KMS-11 (cell line): ENCODE results near the gene NMB.

Source experiments
- H2AFZ ChIP-seq: fragments of 200-600 bp; sonication (generic); 2 replicates; pipeline ENCODE4 v1.6.1; 2016; ENCODE audit warnings: antibody characterized with exemption, mixed run types, low read depth
- H3K27ac ChIP-seq: fragments of 200-600 bp; sonication (generic); 2 replicates; pipeline ENCODE4 v1.6.1; 2016; ENCODE audit warnings: mild to moderate bottlenecking, mixed run types
- H3K27me3 ChIP-seq: fragments of 200-600 bp; sonication (generic); 2 replicates; pipeline ENCODE4 v1.6.1; 2017; ENCODE audit warnings: mild to moderate bottlenecking, low read depth, mixed run types, moderate library complexity; ENCODE audit not compliant: insufficient read depth
- H3K36me3 ChIP-seq: fragments of 200-600 bp; sonication (generic); 2 replicates; pipeline ENCODE4 v1.6.1; 2017; ENCODE audit warnings: mild to moderate bottlenecking, mixed run types; ENCODE audit not compliant: insufficient read depth
- H3K4me1 ChIP-seq: fragments of 200-600 bp; sonication (generic); 2 replicates; pipeline ENCODE4 v1.6.1; 2016; ENCODE audit warnings: mild to moderate bottlenecking, low read depth, mixed run types; ENCODE audit not compliant: poor library complexity, severe bottlenecking
- H3K4me2 ChIP-seq: fragments of 200-600 bp; sonication (generic); 2 replicates; pipeline ENCODE4 v1.7.0; 2016; ENCODE audit warnings: mild to moderate bottlenecking, mixed run types
- H3K4me3 ChIP-seq: fragments of 200-600 bp; sonication (generic); IDR thresholded peaks from 2 replicates; pipeline ENCODE4 v1.6.1; 2017; ENCODE audit warnings: low read depth, low read length, mixed read lengths; ENCODE audit not compliant: insufficient read depth
- H3K79me2 ChIP-seq: fragments of 200-600 bp; sonication (generic); 2 replicates; pipeline ENCODE4 v1.6.1; 2016; ENCODE audit warnings: low read depth, mixed run types; ENCODE audit not compliant: insufficient read depth
- H3K9ac ChIP-seq: fragments of 200-600 bp; sonication (generic); 2 replicates; pipeline ENCODE4 v1.6.1; 2016; ENCODE audit warnings: mild to moderate bottlenecking, mixed run types
- H4K20me1 ChIP-seq: fragments of 200-600 bp; sonication (generic); 2 replicates; pipeline ENCODE4 v1.6.1; 2016; ENCODE audit warnings: mild to moderate bottlenecking, mixed run types; ENCODE audit not compliant: insufficient read depth
- TF ChIP-seq, protein P1 (sequence below): fragments of 200-600 bp; sonication (generic); conservative IDR thresholded peaks from 2 replicates; pipeline ENCODE4 v1.6.1; 2017; ENCODE audit warnings: low read depth, mild to moderate bottlenecking, antibody characterized with exemption, low read length, moderate library complexity, mixed read lengths

NMB gene

DNA sequence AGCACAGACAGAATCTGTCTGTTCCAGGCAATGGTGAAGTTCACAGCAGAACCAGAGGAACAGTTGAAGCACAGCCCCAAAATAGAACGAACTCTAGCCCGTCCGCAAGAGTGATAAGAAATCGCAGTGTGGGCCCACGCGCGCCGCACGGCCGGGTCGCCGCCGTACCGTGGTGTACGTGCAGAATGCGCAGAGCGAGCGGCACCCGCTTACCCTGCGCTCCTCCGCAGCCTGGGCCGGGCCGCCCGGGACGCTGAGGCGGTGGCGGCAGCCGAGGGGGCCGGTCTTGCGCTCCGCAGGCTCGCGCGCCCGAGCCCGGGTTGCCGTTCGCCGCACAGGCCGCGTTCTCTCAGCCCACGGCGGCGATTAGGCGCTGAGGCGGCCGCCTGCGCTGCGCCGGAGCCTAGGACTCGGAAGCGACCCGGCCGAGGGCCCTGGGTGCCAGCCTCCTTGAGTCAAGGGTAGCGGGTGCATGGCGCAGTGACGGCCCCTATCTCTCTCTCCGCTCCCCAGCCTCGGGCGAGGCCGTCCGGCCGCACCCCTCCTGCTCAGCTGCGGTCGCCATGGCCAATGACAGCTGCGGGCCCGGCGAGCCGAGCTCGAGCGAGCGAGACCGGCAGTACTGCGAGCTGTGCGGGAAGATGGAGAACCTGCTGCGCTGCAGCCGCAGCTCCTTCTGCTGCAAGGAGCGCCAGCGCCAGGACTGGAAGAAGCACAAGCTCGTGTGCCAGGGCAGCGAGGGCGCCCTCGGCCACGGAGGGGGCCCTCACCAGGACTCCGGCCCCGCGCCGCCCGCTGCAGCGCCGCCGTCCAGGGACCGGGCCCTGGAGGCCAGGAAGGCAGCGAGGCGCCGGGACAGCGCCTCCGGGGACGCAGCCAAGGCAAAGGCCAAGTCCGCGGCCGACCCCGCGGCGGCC is 24.4 kb downstream of the NMB start:
- peak overlapping the region; percentile 96 for H3K4me2 ChIP-seq
- TF ChIP-seq, protein P1, sequence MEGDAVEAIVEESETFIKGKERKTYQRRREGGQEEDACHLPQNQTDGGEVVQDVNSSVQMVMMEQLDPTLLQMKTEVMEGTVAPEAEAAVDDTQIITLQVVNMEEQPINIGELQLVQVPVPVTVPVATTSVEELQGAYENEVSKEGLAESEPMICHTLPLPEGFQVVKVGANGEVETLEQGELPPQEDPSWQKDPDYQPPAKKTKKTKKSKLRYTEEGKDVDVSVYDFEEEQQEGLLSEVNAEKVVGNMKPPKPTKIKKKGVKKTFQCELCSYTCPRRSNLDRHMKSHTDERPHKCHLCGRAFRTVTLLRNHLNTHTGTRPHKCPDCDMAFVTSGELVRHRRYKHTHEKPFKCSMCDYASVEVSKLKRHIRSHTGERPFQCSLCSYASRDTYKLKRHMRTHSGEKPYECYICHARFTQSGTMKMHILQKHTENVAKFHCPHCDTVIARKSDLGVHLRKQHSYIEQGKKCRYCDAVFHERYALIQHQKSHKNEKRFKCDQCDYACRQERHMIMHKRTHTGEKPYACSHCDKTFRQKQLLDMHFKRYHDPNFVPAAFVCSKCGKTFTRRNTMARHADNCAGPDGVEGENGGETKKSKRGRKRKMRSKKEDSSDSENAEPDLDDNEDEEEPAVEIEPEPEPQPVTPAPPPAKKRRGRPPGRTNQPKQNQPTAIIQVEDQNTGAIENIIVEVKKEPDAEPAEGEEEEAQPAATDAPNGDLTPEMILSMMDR: no peak
- peak overlapping the region; percentile 38; the same call in 1 of the 2 replicates for H3K27ac ChIP-seq
- no peaks in the 10 kb centered on the region; the same call in 1 of the 2 replicates for H3K79me2 ChIP-seq
- H2AFZ ChIP-seq: peak overlapping the region; percentile 59; the same call in 1 of the 2 replicates
- H3K9ac ChIP-seq: peak overlapping the region; percentile 16; the same call in 1 of the 2 replicates
- no peaks in the 10 kb centered on the region for H3K36me3 ChIP-seq
- H3K27me3 ChIP-seq: no peaks in the 10 kb centered on the region
- no peaks in the 10 kb centered on the region for H4K20me1 ChIP-seq
- no peak overlapping the region for H3K4me3 ChIP-seq
- H3K4me1 ChIP-seq: peaks cover 51% of the 10 kb centered on the region

DNA sequence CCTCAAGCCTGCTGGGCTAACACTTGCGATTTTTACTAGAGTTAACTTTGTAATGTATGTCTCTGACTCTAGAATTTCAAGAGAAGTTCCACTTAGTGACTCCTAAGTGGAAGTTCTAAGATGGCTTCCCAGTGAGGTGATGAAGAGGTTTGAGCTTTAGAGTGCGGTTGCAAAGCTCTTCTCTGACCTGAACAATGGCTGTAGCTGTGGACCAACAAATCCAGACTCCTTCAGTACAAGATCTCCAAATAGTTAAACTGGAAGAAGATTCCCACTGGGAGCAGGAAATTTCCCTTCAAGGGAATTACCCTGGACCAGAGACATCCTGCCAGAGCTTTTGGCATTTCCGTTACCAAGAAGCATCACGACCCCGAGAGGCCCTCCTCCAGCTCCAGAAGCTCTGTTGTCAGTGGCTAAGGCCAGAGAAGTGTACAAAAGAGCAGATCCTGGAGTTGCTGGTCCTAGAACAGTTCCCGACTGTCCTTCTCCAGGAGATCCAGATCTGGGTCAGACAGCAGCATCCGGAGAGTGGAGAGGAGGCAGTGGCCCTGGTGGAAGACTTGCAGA is 26.2 kb downstream of the NMB start:
- Histone ChIP-seq H3K4me2 (peak overlapping the region; percentile 96), H3K36me3 (no peaks in the 10 kb centered on the region), H3K27me3 (no peaks in the 10 kb centered on the region), H3K4me3 (no peak overlapping the region), H2AFZ (peak overlapping the region; percentile 98), H4K20me1 (no peaks in the 10 kb centered on the region), H3K27ac (peak overlapping the region; percentile 53), H3K79me2 (no peaks in the 10 kb centered on the region; the same call in 1 of the 2 replicates), H3K4me1 (peaks cover 38% of the 10 kb centered on the region), H3K9ac (peak overlapping the region; percentile 44; the same call in 1 of the 2 replicates)
- TF ChIP-seq, protein P1: no peak

DNA sequence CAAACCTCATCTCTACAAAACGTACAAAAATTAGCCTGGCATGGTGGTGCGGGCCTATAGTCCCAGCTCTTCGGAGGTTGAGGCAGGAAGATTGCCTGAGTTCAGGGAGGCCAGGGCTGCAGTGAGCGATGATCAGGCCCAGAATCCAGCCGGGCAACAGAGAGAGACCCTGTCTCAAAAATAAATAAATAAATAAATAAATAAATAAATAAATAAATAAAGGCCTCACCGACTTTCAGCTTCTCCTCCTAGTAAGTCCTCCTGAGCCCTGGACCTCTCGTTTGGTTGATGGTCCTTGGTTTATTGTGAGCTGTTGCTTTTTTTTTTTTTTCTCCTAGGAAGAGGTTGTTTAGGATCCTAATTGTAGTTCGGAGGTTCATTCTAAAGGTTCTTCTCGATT is 29.0 kb downstream of the NMB start:
- Histone ChIP-seq H3K4me1 (peaks cover 22% of the 10 kb centered on the region), H3K4me3 (no peak overlapping the region), H3K4me2 (no peak overlapping the region), H3K9ac (no peak overlapping the region), H3K36me3 (no peaks in the 10 kb centered on the region), H3K27ac (no peak overlapping the region), H2AFZ (no peak overlapping the region), H4K20me1 (no peaks in the 10 kb centered on the region), H3K79me2 (no peaks in the 10 kb centered on the region), H3K27me3 (no peaks in the 10 kb centered on the region)
- TF ChIP-seq, protein P1: no peak

DNA sequence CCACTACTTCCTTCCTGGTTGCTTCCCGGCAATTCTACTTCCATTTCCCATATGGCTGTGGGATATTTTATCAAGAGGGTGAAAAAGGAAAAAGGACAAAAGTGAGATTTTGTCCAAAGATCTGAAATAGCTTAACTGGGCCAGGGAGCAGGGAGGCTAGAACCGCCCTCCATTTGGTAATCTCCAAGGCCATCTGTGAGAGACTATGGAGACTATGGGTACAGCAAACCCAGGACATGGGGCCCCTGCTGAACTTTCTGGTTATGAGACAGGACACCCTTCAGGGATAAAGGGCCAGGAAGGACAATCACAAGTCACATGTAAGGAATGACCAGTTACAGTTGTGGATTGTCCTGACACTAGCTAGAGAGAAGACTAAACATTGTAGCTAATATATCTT is 32.9 kb downstream of the NMB start:
- no peaks in the 10 kb centered on the region for H3K79me2 ChIP-seq
- no peak overlapping the region for H3K4me2 ChIP-seq
- no peak overlapping the region for H3K4me3 ChIP-seq
- H2AFZ ChIP-seq: no peak overlapping the region
- no peaks in the 10 kb centered on the region for H4K20me1 ChIP-seq
- no peaks in the 10 kb centered on the region for H3K27me3 ChIP-seq
- TF ChIP-seq, protein P1: no peak
- no peaks in the 10 kb centered on the region for H3K4me1 ChIP-seq
- no peaks in the 10 kb centered on the region for H3K36me3 ChIP-seq
- H3K9ac ChIP-seq: no peak overlapping the region
- no peak overlapping the region for H3K27ac ChIP-seq
